ENCODE data around the gene MED12L.
A peak's percentile ranks its signal among the peaks of the same experiment; 100 is the strongest.

Gene MED12L

DNA sequence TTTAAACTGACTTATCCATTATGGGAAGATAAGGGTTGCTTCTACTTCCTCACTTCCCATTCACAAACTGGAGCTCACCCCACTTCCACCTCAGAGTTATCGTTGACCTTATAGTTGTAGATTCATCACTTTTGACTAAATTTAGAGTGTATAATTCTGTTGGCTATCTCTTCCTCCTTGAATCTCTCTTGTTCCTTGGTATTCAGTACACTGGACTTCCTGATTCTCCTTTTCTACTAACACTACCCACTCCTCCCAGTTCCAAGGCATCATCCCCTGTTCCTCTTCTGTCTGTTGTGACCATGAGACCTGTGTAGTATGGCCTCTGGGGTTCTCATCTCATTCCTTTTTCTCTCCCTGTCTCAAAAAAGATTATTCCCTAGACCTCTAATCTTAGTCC, 237.0 kb downstream of the MED12L start:
- no peak overlapping the region for H3K4me3 ChIP-seq (ENCODE audit: low read depth, low read length)
- TF ChIP-seq, protein P1, sequence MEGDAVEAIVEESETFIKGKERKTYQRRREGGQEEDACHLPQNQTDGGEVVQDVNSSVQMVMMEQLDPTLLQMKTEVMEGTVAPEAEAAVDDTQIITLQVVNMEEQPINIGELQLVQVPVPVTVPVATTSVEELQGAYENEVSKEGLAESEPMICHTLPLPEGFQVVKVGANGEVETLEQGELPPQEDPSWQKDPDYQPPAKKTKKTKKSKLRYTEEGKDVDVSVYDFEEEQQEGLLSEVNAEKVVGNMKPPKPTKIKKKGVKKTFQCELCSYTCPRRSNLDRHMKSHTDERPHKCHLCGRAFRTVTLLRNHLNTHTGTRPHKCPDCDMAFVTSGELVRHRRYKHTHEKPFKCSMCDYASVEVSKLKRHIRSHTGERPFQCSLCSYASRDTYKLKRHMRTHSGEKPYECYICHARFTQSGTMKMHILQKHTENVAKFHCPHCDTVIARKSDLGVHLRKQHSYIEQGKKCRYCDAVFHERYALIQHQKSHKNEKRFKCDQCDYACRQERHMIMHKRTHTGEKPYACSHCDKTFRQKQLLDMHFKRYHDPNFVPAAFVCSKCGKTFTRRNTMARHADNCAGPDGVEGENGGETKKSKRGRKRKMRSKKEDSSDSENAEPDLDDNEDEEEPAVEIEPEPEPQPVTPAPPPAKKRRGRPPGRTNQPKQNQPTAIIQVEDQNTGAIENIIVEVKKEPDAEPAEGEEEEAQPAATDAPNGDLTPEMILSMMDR (IDR thresholded peaks at IDR 0.05; ENCODE audit: low read depth, low read length), result no peak

DNA sequence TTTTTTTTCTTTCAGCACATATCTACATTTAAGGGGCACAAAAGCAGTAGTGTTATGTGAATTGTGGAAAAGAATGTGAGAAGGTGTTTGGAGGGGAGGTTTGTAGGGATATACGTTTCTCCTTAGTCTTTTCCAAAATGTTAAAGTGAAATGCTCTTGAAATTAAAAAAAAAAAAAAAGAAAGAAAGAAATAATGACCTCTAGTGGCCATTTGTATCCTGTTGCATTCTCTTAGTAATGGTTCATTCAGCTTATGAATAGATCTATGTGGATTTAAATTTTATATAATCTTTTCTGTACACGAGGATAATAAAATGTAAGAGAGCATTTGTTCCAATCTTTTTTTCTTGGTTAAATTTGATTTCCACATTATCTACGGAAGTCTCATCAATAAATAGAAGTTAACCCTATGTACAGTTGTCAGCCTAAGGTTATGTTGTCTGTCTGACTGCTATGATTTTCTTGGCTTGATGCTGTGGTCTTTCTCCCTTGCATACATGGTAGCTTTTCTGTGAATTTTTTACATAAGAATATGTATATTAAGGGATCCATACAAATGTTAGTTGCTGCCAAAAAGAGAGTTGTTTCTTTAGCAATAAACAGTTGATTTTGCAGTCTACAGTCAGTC, 242.2 kb downstream of the MED12L start:
- no peak overlapping the region for H3K4me3 ChIP-seq (ENCODE audit: low read depth, low read length)
- TF ChIP-seq, protein P1 (IDR thresholded peaks at IDR 0.05; ENCODE audit: low read depth, low read length), result peak; percentile 31; the same call in 1 of the 2 replicates

- TF ChIP-seq, protein P1 (IDR thresholded peaks at IDR 0.05; ENCODE audit: low read depth, low read length), result no peak
- no peak overlapping the region for H3K4me3 ChIP-seq (ENCODE audit: low read depth, low read length)
Observed at GRCh38 chr3:151328298-151328995, 243.0 kb downstream of the MED12L start.

- TF ChIP-seq, protein P1 (IDR thresholded peaks at IDR 0.05; ENCODE audit: low read depth, low read length), result no peak
- H3K4me3 ChIP-seq (ENCODE audit: low read depth, low read length), result no peak within 1 kb of the TSS
Observed at GRCh38 chr3:151329363-151329762, 243.9 kb downstream of the MED12L start, which contains the start of gene P2RY13. P2RY13 (minus strand) TSS chr3:151329549; CDS start chr3:151329528, 21 bp downstream.

DNA sequence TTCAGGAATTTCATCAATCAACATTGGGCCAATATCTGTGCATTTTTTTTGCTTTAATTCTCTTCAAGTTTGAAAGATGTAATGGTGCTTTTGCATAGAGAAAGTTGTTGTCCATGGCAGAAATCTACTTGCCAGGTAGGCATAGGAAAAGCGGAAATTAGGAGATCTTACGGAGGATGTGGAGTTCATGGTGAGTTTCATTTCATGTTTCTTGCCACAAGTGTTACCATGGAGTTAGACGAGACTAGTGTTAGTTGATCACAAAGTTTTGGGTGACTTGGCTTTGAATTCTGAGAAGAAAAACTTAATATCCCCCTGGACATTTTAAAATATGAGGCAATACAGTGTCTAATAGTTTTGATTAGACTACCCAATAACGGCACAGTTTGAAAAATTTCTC, 244.9 kb downstream of the MED12L start:
- TF ChIP-seq, protein P1 (IDR thresholded peaks at IDR 0.05; ENCODE audit: low read depth, low read length), result no peak
- H3K4me3 ChIP-seq (ENCODE audit: low read depth, low read length), result no peak overlapping the region

DNA sequence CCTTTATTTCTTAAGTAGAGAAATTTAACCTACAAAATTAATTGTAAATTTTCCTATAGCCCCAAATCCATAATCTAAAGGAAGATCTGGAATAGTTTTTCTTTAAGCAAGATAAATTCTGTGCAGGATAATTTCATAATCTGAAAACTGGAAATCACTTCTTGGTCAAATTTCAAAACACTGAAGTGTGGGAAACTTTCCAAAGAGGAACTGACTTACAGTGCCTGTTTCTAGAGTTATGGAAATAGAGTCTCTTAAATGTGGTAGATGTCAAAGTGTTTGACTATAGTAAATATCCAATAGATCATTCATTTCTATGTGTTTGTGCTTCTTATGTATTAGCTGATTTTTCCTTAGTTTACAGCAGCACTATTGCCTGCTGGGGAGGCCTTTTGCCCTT, 245.4 kb downstream of the MED12L start:
- H3K4me3 ChIP-seq (ENCODE audit: low read depth, low read length), result no peak overlapping the region
- TF ChIP-seq, protein P1 (IDR thresholded peaks at IDR 0.05; ENCODE audit: low read depth, low read length), result no peak

DNA sequence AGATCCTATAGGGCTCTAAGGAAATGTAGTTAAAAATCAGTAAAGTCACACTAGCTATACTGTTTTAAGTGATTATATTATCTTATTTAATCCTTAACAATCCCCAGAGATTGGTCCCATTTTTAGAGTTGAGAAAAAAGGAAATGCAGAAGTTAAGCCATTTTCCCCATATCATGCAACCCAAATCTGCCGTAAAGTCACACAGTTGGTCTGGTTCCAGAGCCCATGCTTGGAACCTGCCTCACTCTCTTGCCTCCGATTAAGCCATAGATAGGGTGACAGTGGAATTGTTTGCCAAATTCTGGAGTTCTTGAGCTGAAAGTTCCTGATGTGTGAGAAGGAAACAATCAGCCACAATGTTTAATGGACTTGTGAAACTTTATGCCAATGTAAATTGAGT, 246.2 kb downstream of the MED12L start:
- no peak overlapping the region for H3K4me3 ChIP-seq (ENCODE audit: low read depth, low read length)
- TF ChIP-seq, protein P1 (IDR thresholded peaks at IDR 0.05; ENCODE audit: low read depth, low read length), result no peak
